ENCODE results near the gene ATG7. TPM values are rescaled to one million over a fixed set of nuclear protein-coding genes. Genes with fewer than 3 reads are reported as not detected.

The ATG7 gene
- total and polyA plus RNA-seq, 10 of the 15 experiments (the other 5 are each of a cell fraction or from before 2014, with no cell fraction given): 13.5 to 49.5 (median 26.4) TPM

DNA sequence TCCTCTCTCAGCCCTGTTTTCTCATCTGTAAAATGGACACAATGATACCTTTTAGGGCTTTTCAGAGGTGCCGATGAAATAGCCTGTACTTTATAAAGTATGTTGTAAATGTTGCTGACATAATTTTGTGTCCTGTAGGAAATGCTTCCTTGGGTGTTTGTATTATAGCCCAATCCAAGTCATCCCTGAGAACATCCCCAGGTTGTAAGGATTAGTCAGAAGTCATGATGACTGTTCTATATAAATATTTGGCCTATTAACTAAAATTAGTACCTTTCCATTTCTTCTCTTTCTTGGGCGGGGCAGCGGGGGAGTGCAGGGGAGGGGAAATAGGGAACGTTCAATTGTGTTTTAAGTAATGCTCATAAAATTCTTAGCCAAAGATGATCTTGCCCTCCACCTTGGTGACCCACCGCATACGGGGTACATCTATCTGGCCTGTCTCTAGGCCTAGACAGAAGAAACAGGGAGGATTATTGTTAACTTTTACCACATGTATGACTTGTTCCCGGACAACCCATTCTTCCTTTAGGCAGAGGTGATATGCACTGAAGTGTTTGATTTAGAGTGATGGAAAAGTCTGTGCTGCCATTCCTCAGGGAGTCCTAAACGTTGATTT is 250.9 kb downstream of the ATG7 start:
- Histone ChIP-seq H4K20me1 (ENCODE audit: control insufficient read depth, insufficient read depth) (no peaks in the 10 kb centered on the region), H3K9me3 (replicated peaks; ENCODE audit: control insufficient read depth, insufficient read depth, low read length) (no peaks in the 10 kb centered on the region; the same call in 2 of the 3 replicates), H3K79me2 (ENCODE audit: control insufficient read depth, insufficient read depth, low read length) (no peaks in the 10 kb centered on the region), H3K27ac (ENCODE audit: control insufficient read depth, insufficient read depth) (no peak overlapping the region), H3K4me1 (ENCODE audit: control insufficient read depth, insufficient read depth, low read length) (no peaks in the 10 kb centered on the region), H2AFZ (ENCODE audit: control insufficient read depth, low read depth, low read length) (no peak overlapping the region), H3K4me3 (no peak overlapping the region), H3K27me3 (replicated peaks in 1 of 2; ENCODE audit: control insufficient read depth in 2 of 2, insufficient read depth in 2 of 2, low read length in 1 of 2) (no peaks in the 10 kb centered on the region), H3K9ac (ENCODE audit: control insufficient read depth, insufficient read depth, low read length) (no peak overlapping the region), H3K4me2 (ENCODE audit: control insufficient read depth, insufficient read depth) (no peak overlapping the region), H3K36me3 (ENCODE audit: control insufficient read depth in 2 of 2, insufficient read depth in 2 of 2, low read length in 1 of 2) (no peaks in the 10 kb centered on the region)
- POLR2A ChIA-PET: no interaction called here
- in situ Hi-C loops (cut with MboI): no loop called here
- no TSS peak for BruUV-seq (replicated peaks)
- CTCF ChIA-PET: no interaction called here
- WGBS (ENCODE audit: insufficient coverage, insufficient replicate concordance, low lambda C conversion rate, missing lambda C conversion rate): 92% methylated on average over 8 of the region's 8 CpGs
- ATAC-seq: no peak
- no peak for DNase-seq (ENCODE audit: low read depth, low spot score)
- TF ChIP-seq TCF12 (IDR thresholded peaks at IDR 0.05; ENCODE audit: low read depth, low read length) (no peak), BRCA1 (IDR thresholded peaks at IDR 0.05; ENCODE audit: low read depth, low read length) (no peak), NFIC (IDR thresholded peaks at IDR 0.05; ENCODE audit: low read depth, low read length) (no peak), SMARCA5 (IDR thresholded peaks at IDR 0.05) (no peak), TCF3 (IDR thresholded peaks at IDR 0.05; ENCODE audit: borderline replicate concordance, insufficient read depth, low read depth, low read length) (no peak)
- intact Hi-C loops (cut with micrococcal nuclease; ENCODE audit: unreplicated experiment): no loop called here
- FAIRE-seq: no peak
- SMC1A ChIA-PET (ENCODE audit: uncharacterized antibody, unreplicated experiment): no interaction called here
- RAD21 ChIA-PET (ENCODE audit: unreplicated experiment): no interaction called here

DNA sequence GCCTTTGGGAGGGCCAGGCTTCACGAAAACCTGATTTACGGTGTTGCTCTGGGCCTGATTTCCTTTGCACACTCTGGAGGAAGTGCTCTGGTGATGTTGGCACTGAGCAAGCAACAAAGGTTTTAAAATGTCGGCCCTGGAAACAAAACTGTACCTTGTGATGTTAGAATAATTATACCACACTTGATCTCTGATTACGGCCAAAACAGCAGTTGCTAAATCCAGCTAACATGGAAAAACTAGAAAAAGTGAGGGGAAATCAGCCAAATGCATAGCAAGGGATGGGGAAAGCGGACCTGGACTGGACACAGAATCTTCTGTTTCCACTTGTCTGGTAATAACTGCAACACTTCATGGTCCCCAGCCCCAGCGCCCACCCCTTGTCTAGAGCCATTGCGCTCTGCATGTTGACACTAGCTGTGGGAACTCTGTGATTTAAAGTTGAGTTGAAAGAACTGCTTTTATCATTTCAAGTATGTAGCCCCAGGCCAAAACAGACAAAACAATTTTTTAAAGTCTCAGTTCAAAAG is 251.4 kb downstream of the ATG7 start:
- Histone ChIP-seq H3K9me3 (replicated peaks; ENCODE audit: control insufficient read depth, insufficient read depth, low read length) (no peaks in the 10 kb centered on the region; the same call in 2 of the 3 replicates), H2AFZ (ENCODE audit: control insufficient read depth, low read depth, low read length) (no peak overlapping the region), H4K20me1 (ENCODE audit: control insufficient read depth, insufficient read depth) (no peaks in the 10 kb centered on the region), H3K36me3 (ENCODE audit: control insufficient read depth in 2 of 2, insufficient read depth in 2 of 2, low read length in 1 of 2) (no peaks in the 10 kb centered on the region), H3K27ac (ENCODE audit: control insufficient read depth, insufficient read depth) (no peak overlapping the region), H3K79me2 (ENCODE audit: control insufficient read depth, insufficient read depth, low read length) (no peaks in the 10 kb centered on the region), H3K4me3 (no peak overlapping the region), H3K4me2 (ENCODE audit: control insufficient read depth, insufficient read depth) (no peak overlapping the region), H3K4me1 (ENCODE audit: control insufficient read depth, insufficient read depth, low read length) (no peaks in the 10 kb centered on the region), H3K27me3 (replicated peaks in 1 of 2; ENCODE audit: control insufficient read depth in 2 of 2, insufficient read depth in 2 of 2, low read length in 1 of 2) (no peaks in the 10 kb centered on the region), H3K9ac (ENCODE audit: control insufficient read depth, insufficient read depth, low read length) (no peak overlapping the region)
- POLR2A ChIA-PET: interaction anchor here (0.6 kb wide), 1 partner anchor 108 kb away, joined by 3 read pairs; no protein-coding TSS in a partner anchor
- WGBS (ENCODE audit: insufficient coverage, insufficient replicate concordance, low lambda C conversion rate, missing lambda C conversion rate): 85% methylated on average over 7 of the region's 7 CpGs
- intact Hi-C loops (cut with micrococcal nuclease; ENCODE audit: unreplicated experiment) (no loop called here), in situ Hi-C loops (cut with MboI) (no loop called here)
- DNase-seq (ENCODE audit: low read depth, low spot score): no peak
- CTCF ChIA-PET: no interaction called here
- SMC1A ChIA-PET (ENCODE audit: uncharacterized antibody, unreplicated experiment): no interaction called here
- BruUV-seq (replicated peaks): no TSS peak
- FAIRE-seq: no peak
- no peak for ATAC-seq
- RAD21 ChIA-PET (ENCODE audit: unreplicated experiment): no interaction called here
- TF ChIP-seq ATF7 (IDR thresholded peaks at IDR 0.05; ENCODE audit: low read depth) (no peak), SP1 (IDR thresholded peaks at IDR 0.05; ENCODE audit: low read depth, low read length) (no peak), MXI1 (IDR thresholded peaks at IDR 0.05; ENCODE audit: low read depth, low read length) (no peak), CBFB (IDR thresholded peaks at IDR 0.05; ENCODE audit: low read depth) (no peak), NFXL1 (IDR thresholded peaks at IDR 0.05; ENCODE audit: borderline replicate concordance) (no peak), SMARCA5 (IDR thresholded peaks at IDR 0.05) (no peak), HDGF (IDR thresholded peaks at IDR 0.05) (no peak), IKZF2 (IDR thresholded peaks at IDR 0.05) (no peak)
- TF ChIP-seq, protein P1, sequence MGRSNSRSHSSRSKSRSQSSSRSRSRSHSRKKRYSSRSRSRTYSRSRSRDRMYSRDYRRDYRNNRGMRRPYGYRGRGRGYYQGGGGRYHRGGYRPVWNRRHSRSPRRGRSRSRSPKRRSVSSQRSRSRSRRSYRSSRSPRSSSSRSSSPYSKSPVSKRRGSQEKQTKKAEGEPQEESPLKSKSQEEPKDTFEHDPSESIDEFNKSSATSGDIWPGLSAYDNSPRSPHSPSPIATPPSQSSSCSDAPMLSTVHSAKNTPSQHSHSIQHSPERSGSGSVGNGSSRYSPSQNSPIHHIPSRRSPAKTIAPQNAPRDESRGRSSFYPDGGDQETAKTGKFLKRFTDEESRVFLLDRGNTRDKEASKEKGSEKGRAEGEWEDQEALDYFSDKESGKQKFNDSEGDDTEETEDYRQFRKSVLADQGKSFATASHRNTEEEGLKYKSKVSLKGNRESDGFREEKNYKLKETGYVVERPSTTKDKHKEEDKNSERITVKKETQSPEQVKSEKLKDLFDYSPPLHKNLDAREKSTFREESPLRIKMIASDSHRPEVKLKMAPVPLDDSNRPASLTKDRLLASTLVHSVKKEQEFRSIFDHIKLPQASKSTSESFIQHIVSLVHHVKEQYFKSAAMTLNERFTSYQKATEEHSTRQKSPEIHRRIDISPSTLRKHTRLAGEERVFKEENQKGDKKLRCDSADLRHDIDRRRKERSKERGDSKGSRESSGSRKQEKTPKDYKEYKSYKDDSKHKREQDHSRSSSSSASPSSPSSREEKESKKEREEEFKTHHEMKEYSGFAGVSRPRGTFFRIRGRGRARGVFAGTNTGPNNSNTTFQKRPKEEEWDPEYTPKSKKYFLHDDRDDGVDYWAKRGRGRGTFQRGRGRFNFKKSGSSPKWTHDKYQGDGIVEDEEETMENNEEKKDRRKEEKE (IDR thresholded peaks at IDR 0.05): no peak
- TF ChIP-seq, protein P2, sequence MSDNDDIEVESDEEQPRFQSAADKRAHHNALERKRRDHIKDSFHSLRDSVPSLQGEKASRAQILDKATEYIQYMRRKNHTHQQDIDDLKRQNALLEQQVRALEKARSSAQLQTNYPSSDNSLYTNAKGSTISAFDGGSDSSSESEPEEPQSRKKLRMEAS (IDR thresholded peaks at IDR 0.05; ENCODE audit: low read depth, low read length): no peak
- TF ChIP-seq, protein P3, sequence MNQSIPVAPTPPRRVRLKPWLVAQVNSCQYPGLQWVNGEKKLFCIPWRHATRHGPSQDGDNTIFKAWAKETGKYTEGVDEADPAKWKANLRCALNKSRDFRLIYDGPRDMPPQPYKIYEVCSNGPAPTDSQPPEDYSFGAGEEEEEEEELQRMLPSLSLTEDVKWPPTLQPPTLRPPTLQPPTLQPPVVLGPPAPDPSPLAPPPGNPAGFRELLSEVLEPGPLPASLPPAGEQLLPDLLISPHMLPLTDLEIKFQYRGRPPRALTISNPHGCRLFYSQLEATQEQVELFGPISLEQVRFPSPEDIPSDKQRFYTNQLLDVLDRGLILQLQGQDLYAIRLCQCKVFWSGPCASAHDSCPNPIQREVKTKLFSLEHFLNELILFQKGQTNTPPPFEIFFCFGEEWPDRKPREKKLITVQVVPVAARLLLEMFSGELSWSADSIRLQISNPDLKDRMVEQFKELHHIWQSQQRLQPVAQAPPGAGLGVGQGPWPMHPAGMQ (IDR thresholded peaks at IDR 0.05; ENCODE audit: borderline replicate concordance): no peak
